CD4-positive, alpha-beta T cell treated with Interleukin-15 for 4 hours (primary cell): ENCODE results near the gene FBH1.
"Not testable (repeated sequence)": the region's sequence is repeated elsewhere in the genome, so short reads cannot be mapped to it uniquely, and the experiment has no call there.

Experiments
- DNase-seq: peaks from one replicate; pipeline ENCODE4 v3.0.0-alpha.2; 2020; ENCODE audit warnings: low spot score

FBH1 gene

GRCh38 chr10:5876181-5876768 is 13.8 kb upstream of the FBH1 start:
- DNase-seq: no peak

GRCh38 chr10:5877041-5877440 is 13.0 kb upstream of the FBH1 start:
- DNase-seq: not testable (repeated sequence)

GRCh38 chr10:5882961-5883360 is 7.1 kb upstream of the FBH1 start:
- no peak for DNase-seq

- no peak for DNase-seq
Measured at GRCh38 chr10:5885619-5886018, 4.4 kb upstream of the FBH1 start.

- DNase-seq: no peak
Measured at GRCh38 chr10:5887029-5887428, 3.0 kb upstream of the FBH1 start.

GRCh38 chr10:5887641-5888040 is 2.4 kb upstream of the FBH1 start:
- no peak for DNase-seq

GRCh38 chr10:5888351-5888750 is 1.7 kb upstream of the FBH1 start:
- DNase-seq: no peak

- peak; percentile 4 for DNase-seq
Measured at GRCh38 chr10:5888843-5889623, 1.0 kb upstream of the FBH1 start.

GRCh38 chr10:5890452-5890915 is 441 bp downstream of the FBH1 start:
- peak; percentile 1 for DNase-seq

GRCh38 chr10:5891009-5891408 is 966 bp downstream of the FBH1 start:
- DNase-seq: no peak

- DNase-seq: no peak
Measured at GRCh38 chr10:5892007-5892406, 2.0 kb downstream of the FBH1 start.

GRCh38 chr10:5893321-5893720 is 3.3 kb downstream of the FBH1 start:
- no peak for DNase-seq

- DNase-seq: no peak
Measured at GRCh38 chr10:5894403-5894802, 4.4 kb downstream of the FBH1 start.

- no peak for DNase-seq
Measured at GRCh38 chr10:5894873-5895272, 4.8 kb downstream of the FBH1 start.

- no peak for DNase-seq
Measured at GRCh38 chr10:5895365-5895764, 5.3 kb downstream of the FBH1 start.

GRCh38 chr10:5895804-5896203 is 5.8 kb downstream of the FBH1 start:
- no peak for DNase-seq

- DNase-seq: no peak
Measured at GRCh38 chr10:5896208-5897052, 6.4 kb downstream of the FBH1 start.

GRCh38 chr10:5897053-5897340 is 7.0 kb downstream of the FBH1 start:
- DNase-seq: no peak

- no peak for DNase-seq
Measured at GRCh38 chr10:5897504-5897903, 7.5 kb downstream of the FBH1 start.

GRCh38 chr10:5898163-5898562 is 8.1 kb downstream of the FBH1 start:
- DNase-seq: no peak

GRCh38 chr10:5900247-5900646 is 10.2 kb downstream of the FBH1 start:
- no peak for DNase-seq

GRCh38 chr10:5902511-5903274 is 12.7 kb downstream of the FBH1 start:
- DNase-seq: no peak
